ENCODE data around the gene RAG1.

- TF ChIP-seq, protein P1, sequence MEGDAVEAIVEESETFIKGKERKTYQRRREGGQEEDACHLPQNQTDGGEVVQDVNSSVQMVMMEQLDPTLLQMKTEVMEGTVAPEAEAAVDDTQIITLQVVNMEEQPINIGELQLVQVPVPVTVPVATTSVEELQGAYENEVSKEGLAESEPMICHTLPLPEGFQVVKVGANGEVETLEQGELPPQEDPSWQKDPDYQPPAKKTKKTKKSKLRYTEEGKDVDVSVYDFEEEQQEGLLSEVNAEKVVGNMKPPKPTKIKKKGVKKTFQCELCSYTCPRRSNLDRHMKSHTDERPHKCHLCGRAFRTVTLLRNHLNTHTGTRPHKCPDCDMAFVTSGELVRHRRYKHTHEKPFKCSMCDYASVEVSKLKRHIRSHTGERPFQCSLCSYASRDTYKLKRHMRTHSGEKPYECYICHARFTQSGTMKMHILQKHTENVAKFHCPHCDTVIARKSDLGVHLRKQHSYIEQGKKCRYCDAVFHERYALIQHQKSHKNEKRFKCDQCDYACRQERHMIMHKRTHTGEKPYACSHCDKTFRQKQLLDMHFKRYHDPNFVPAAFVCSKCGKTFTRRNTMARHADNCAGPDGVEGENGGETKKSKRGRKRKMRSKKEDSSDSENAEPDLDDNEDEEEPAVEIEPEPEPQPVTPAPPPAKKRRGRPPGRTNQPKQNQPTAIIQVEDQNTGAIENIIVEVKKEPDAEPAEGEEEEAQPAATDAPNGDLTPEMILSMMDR (IDR thresholded peaks at IDR 0.05) = no peak
- TF ChIP-seq POLR2A (IDR thresholded peaks at IDR 0.05) = no peak
Observed at GRCh38 chr11:36600180-36600579, 32.4 kb downstream of the RAG1 start.

Measured in body of pancreas (tissue), 4 donors.